HEK293 (cell line): ENCODE results near the gene RNF144B.

Source experiments
- GLI4 ChIP-seq: fragments of 450-650 bp; formaldehyde crosslinking; IDR thresholded peaks from 2 replicates; pipeline ENCODE4 v1.5.1; 2016; ENCODE audit warnings: missing biosample characterization, missing genetic modification characterization
- IKZF3 ChIP-seq: fragments of 450-650 bp; IDR thresholded peaks from 2 replicates; pipeline ENCODE4 v1.5.0; 2018; ENCODE audit warnings: missing biosample characterization, mild to moderate bottlenecking, missing genetic modification characterization, moderate library complexity
- SCRT1 ChIP-seq: fragments of 450-650 bp; formaldehyde crosslinking; IDR thresholded peaks from 2 replicates; pipeline ENCODE4 v1.5.1; 2016; ENCODE audit warnings: missing biosample characterization, missing genetic modification characterization, borderline replicate concordance
- SP3 ChIP-seq: fragments of 450-650 bp; formaldehyde crosslinking; IDR thresholded peaks from 2 replicates; pipeline ENCODE4 v1.5.1; 2016; ENCODE audit warnings: missing biosample characterization, missing genetic modification characterization
- YY1 ChIP-seq: fragments of 450-650 bp; formaldehyde crosslinking; IDR thresholded peaks from 2 replicates; pipeline ENCODE4 v1.5.1; 2018; ENCODE audit warnings: missing biosample characterization, missing genetic modification characterization
- ZBTB1 ChIP-seq: fragments of 450-650 bp; formaldehyde crosslinking; IDR thresholded peaks from 2 replicates; pipeline ENCODE4 v1.5.1; 2016; ENCODE audit warnings: missing biosample characterization, missing genetic modification characterization
- ZFP41 ChIP-seq: fragments of 450-650 bp; formaldehyde crosslinking; IDR thresholded peaks from 2 replicates; pipeline ENCODE4 v1.5.1; 2016; ENCODE audit warnings: missing biosample characterization, missing genetic modification characterization, borderline replicate concordance
- ZNF140 ChIP-seq: fragments of 450-650 bp; formaldehyde crosslinking; IDR thresholded peaks from 2 replicates; pipeline ENCODE4 v1.5.1; 2016; ENCODE audit warnings: missing biosample characterization, missing genetic modification characterization
- ZNF184 ChIP-seq: fragments of 450-650 bp; IDR thresholded peaks from 2 replicates; pipeline ENCODE4 v1.5.1; 2018; ENCODE audit warnings: missing biosample characterization, mild to moderate bottlenecking, missing genetic modification characterization
- ZNF416 ChIP-seq: fragments of 450-650 bp; formaldehyde crosslinking; IDR thresholded peaks from 2 replicates; pipeline ENCODE4 v1.5.1; 2016; ENCODE audit warnings: missing biosample characterization, missing genetic modification characterization
- ZNF426 ChIP-seq: fragments of 450-650 bp; formaldehyde crosslinking; IDR thresholded peaks from 2 replicates; pipeline ENCODE4 v1.5.1; 2017; ENCODE audit warnings: missing biosample characterization, missing genetic modification characterization, mild to moderate bottlenecking, inconsistent platforms, moderate library complexity
- ZNF658 ChIP-seq: fragments of 450-650 bp; formaldehyde crosslinking; IDR thresholded peaks from 2 replicates; pipeline ENCODE4; 2016; ENCODE audit warnings: missing biosample characterization, missing genetic modification characterization
- TF ChIP-seq, protein P1 (sequence below): fragments of 450-650 bp; formaldehyde crosslinking; IDR thresholded peaks from 2 replicates; pipeline ENCODE4 v1.5.1; 2016; ENCODE audit warnings: missing biosample characterization, missing genetic modification characterization
- TF ChIP-seq, protein P2 (sequence below): fragments of 450-650 bp; formaldehyde crosslinking; IDR thresholded peaks from 2 replicates; pipeline ENCODE4 v1.5.1; 2016; ENCODE audit warnings: missing biosample characterization, missing genetic modification characterization

DNA sequence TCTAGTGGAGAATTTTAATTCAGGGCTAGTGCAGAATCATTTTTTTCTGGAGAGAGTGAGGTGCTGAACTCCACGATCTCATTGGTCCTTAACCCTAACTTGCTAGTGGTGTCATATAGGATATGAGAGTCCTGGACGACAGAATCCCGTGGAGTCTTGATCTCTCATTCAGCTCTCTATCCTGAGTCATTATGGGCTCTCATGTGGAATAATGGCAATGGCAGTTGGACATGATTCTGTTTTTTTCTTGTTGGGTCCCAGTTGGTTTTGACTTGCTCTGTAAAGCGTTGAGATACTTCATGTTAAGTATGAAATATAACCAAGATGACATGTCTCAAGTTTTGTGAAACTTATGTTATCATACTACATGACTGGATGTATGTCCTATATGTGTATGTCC, 6.3 kb upstream of the RNF144B start:
- TF ChIP-seq, protein P1, sequence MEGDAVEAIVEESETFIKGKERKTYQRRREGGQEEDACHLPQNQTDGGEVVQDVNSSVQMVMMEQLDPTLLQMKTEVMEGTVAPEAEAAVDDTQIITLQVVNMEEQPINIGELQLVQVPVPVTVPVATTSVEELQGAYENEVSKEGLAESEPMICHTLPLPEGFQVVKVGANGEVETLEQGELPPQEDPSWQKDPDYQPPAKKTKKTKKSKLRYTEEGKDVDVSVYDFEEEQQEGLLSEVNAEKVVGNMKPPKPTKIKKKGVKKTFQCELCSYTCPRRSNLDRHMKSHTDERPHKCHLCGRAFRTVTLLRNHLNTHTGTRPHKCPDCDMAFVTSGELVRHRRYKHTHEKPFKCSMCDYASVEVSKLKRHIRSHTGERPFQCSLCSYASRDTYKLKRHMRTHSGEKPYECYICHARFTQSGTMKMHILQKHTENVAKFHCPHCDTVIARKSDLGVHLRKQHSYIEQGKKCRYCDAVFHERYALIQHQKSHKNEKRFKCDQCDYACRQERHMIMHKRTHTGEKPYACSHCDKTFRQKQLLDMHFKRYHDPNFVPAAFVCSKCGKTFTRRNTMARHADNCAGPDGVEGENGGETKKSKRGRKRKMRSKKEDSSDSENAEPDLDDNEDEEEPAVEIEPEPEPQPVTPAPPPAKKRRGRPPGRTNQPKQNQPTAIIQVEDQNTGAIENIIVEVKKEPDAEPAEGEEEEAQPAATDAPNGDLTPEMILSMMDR (tag by site-specific recombination), result no peak
- TF ChIP-seq YY1 (tag by site-specific recombination) (no peak), SP3 (tag by site-specific recombination) (no peak), ZNF140 (tag by site-specific recombination) (no peak), SCRT1 (tag by site-specific recombination) (no peak), ZNF416 (tag by site-specific recombination) (no peak), IKZF3 (no peak), ZFP41 (tag by site-specific recombination) (no peak), ZNF184 (tag by site-specific recombination) (no peak), GLI4 (tag by site-specific recombination) (no peak), ZNF426 (no peak), ZBTB1 (tag by site-specific recombination) (no peak), ZNF658 (tag by site-specific recombination) (no peak)
- TF ChIP-seq, protein P2, sequence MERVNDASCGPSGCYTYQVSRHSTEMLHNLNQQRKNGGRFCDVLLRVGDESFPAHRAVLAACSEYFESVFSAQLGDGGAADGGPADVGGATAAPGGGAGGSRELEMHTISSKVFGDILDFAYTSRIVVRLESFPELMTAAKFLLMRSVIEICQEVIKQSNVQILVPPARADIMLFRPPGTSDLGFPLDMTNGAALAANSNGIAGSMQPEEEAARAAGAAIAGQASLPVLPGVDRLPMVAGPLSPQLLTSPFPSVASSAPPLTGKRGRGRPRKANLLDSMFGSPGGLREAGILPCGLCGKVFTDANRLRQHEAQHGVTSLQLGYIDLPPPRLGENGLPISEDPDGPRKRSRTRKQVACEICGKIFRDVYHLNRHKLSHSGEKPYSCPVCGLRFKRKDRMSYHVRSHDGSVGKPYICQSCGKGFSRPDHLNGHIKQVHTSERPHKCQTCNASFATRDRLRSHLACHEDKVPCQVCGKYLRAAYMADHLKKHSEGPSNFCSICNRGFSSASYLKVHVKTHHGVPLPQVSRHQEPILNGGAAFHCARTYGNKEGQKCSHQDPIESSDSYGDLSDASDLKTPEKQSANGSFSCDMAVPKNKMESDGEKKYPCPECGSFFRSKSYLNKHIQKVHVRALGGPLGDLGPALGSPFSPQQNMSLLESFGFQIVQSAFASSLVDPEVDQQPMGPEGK, result no peak
